Common myeloid progenitor, CD34-positive (primary cell): ENCODE results near the gene CTNNB1.

ENCODE experiments used
- CTCF ChIA-PET: fragments of 350-600 bp; sonication (Branson Sonifier 250); formaldehyde crosslinking; loops from one replicate; lab custom pipeline; 2021; ENCODE audit warnings: antibody characterized with exemption; lab: Charles Lee
- POLR2A ChIA-PET: fragments of 350-600 bp; sonication (Branson Sonifier 250); formaldehyde crosslinking; loops from one replicate; lab custom pipeline; 2021; ENCODE audit warnings: antibody characterized with exemption; lab: Charles Lee
- DNase-seq, 3 donors: peaks; one replicate each; pipeline versions ENCODE4 v3.0.0 to v3.0.0-alpha.2; 2013
- H3K27ac ChIP-seq, 2 experiments: 1 replicate in 1 of 2; 2 replicates in 1 of 2; pipeline ENCODE4 v1.7.0; 2013; ENCODE audit warnings: inconsistent platforms in 2 of 2, low read length in 2 of 2, mild to moderate bottlenecking in 2 of 2, low read depth in 1 of 2, moderate library complexity in 1 of 2; ENCODE audit not compliant: severe bottlenecking in 2 of 2, insufficient read depth in 1 of 2, poor library complexity in 1 of 2
- H3K27me3 ChIP-seq, 5 experiments: replicated peaks in 2 of 5; 1 replicate in 3 of 5; 2 replicates in 2 of 5; pipeline versions ENCODE4 v1.6.1 to v1.7.0; 2013; ENCODE audit warnings: low read length in 4 of 5, mild to moderate bottlenecking in 2 of 5, moderate library complexity in 2 of 5, inconsistent platforms in 1 of 5; ENCODE audit not compliant: insufficient read depth in 5 of 5, control insufficient read depth in 4 of 5
- H3K36me3 ChIP-seq, 4 experiments: 1 replicate in 2 of 4; 2 replicates in 2 of 4; pipeline versions ENCODE4 v1.6.1 to v1.7.0; 2013; ENCODE audit warnings: low read length in 3 of 4, control low read depth in 1 of 4, mild to moderate bottlenecking in 1 of 4; ENCODE audit not compliant: control insufficient read depth in 4 of 4, insufficient read depth in 4 of 4
- H3K4me1 ChIP-seq, 4 experiments: 1 replicate in 3 of 4; 2 replicates in 1 of 4; pipeline versions ENCODE4 v1.6.1 to v1.7.1; 2013; ENCODE audit warnings: low read length in 3 of 4, mild to moderate bottlenecking in 3 of 4, control low read depth in 1 of 4, inconsistent platforms in 1 of 4, moderate library complexity in 1 of 4; ENCODE audit not compliant: control insufficient read depth in 4 of 4, insufficient read depth in 4 of 4; ENCODE audit errors: control extremely low read depth in 1 of 4
- H3K4me3 ChIP-seq, 7 experiments: 1 replicate in 4 of 7; 2 replicates in 3 of 7; pipeline versions ENCODE4 v1.5.1 to v1.7.0; 2013; ENCODE audit warnings: mild to moderate bottlenecking in 7 of 7, low read length in 6 of 7, moderate library complexity in 6 of 7, inconsistent platforms in 2 of 7, low read depth in 2 of 7, control low read depth in 1 of 7; ENCODE audit not compliant: insufficient read depth in 4 of 7, control insufficient read depth in 1 of 7; ENCODE audit errors: extremely low read depth in 1 of 7
- H3K9me3 ChIP-seq, 5 experiments: 1 replicate in 4 of 5; 2 replicates in 1 of 5; pipeline versions ENCODE4 v1.6.1 to v1.7.1; 2013; ENCODE audit warnings: low read length in 4 of 5, mild to moderate bottlenecking in 2 of 5, inconsistent platforms in 1 of 5, low read depth in 1 of 5, moderate library complexity in 1 of 5; ENCODE audit not compliant: control insufficient read depth in 4 of 5, insufficient read depth in 2 of 5; ENCODE audit errors: control extremely low read depth in 1 of 5
- WGBS: methylation state at CpG from one replicate; pipeline ENCODE4 v1.1.5; 2013; ENCODE audit not compliant: insufficient coverage; 5-methylcytosine and 5-hydroxymethylcytosine counted together

The CTNNB1 gene

DNA sequence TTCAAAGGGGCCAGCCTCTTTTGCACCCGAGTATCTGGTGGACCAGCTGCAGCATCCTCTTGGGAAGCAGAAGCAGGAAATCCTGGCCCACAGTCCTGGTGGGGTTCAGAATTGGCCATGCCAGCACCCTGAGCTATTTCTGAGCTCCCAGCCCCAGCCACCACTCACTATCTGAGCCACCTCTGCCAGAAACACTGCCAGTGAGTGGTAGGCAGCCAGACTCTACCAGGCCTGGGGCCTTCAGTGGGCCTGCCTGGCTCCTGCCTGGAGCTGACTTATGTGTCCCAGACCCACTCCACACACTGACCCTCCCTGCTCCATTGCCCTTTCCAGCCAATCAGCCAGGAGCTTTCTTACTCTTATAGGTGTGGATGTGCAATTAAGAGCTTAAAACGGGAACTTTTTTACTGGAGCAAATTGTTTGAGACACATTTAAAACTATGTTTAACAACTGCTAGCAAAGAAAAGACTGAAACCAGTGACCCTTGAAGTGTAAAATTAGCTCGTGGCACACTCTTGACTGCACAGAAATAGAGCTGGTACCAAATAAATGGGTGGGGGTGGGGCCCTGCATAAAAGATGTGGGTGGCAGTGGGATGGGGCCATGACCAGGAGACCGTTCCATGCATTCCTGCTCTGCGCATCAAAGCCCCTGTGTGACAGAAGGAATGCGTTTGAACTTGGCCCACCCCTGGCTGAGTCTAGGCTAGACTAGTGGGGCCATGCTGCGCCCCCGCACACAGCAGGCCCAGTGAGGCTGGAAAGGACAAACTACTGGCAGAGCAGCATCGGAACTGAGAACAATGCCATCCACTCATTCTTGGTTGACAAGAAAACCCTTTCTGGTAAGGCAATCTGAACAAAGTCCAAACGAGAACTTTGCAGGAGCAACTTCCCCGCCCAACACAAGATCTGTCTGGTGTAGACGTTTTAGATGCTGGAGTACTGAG lies 48.0 kb downstream of the CTNNB1 start:
- no peaks in the 10 kb centered on the region for H3K4me1 ChIP-seq
- H3K27ac ChIP-seq: no peak overlapping the region
- H3K4me3 ChIP-seq: no peak overlapping the region
- H3K27me3 ChIP-seq: no peaks in the 10 kb centered on the region
- DNase-seq: no peak
- ChIA-PET CTCF (interaction anchor here (0.9 to 1.2 kb wide), 3 partner anchors 11 to 666 kb away, joined by 3 to 4 read pairs (median 4); no protein-coding TSS in a partner anchor), POLR2A (no interaction called here)
- H3K9me3 ChIP-seq: no peaks in the 10 kb centered on the region
- peaks cover 0 to 16% (median 8%) of the 10 kb centered on the region in 4 experiments for H3K36me3 ChIP-seq
- WGBS: 96% methylated on average over 11 of the region's 12 CpGs

DNA sequence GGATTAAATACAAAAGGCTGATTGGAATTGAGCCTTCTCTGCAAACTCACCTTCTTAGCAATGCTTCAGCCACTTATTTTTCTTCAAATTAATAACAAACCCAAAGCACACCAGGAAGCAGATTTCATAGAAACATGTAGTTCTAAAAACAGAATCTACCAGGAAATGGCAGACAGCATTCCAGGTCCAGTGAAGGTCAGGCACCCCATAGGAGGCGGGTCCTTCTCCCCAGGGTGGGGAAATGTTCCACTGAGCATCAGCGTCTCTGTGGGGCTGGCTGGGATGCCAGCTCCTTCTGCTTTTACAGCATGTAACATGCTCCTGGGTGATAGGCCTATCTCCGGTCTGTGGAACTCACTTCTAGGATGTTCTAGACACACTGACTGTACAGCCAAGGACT lies 49.2 kb downstream of the CTNNB1 start:
- Histone ChIP-seq H3K9me3 (peaks cover 0 to 4% (median 0%) of the 10 kb centered on the region in 5 experiments), H3K36me3 (peaks cover 0 to 11% (median 8%) of the 10 kb centered on the region in 4 experiments), H3K4me3 (no peak overlapping the region), H3K4me1 (no peaks in the 10 kb centered on the region), H3K27ac (no peak overlapping the region), H3K27me3 (no peaks in the 10 kb centered on the region)
- 100% methylated on average over 3 of the region's 3 CpGs for WGBS
- no peak for DNase-seq
- POLR2A ChIA-PET: no interaction called here
- CTCF ChIA-PET: no interaction called here

- H3K4me3 ChIP-seq: no peak overlapping the region
- ChIA-PET POLR2A (no interaction called here), CTCF (no interaction called here)
- H3K4me1 ChIP-seq: no peaks in the 10 kb centered on the region
- no peak overlapping the region for H3K27ac ChIP-seq
- no peaks in the 10 kb centered on the region for H3K27me3 ChIP-seq
- peaks cover 0 to 8% (median 7%) of the 10 kb centered on the region in 4 experiments for H3K36me3 ChIP-seq
- DNase-seq: no peak
- 100% methylated on average over 2 of the region's 3 CpGs for WGBS
- H3K9me3 ChIP-seq: peaks cover 0 to 6% (median 0%) of the 10 kb centered on the region in 5 experiments
Measured at GRCh38 chr3:41249318-41249717, 50.0 kb downstream of the CTNNB1 start.

GRCh38 chr3:41250825-41251224 lies 51.5 kb downstream of the CTNNB1 start:
- peaks cover 0 to 6% (median 0%) of the 10 kb centered on the region in 5 experiments for H3K9me3 ChIP-seq
- peaks cover 0 to 6% (median 0%) of the 10 kb centered on the region in 4 experiments for H3K36me3 ChIP-seq
- ChIA-PET POLR2A (no interaction called here), CTCF (no interaction called here)
- DNase-seq: no peak
- 100% methylated on average over 2 of the region's 2 CpGs for WGBS
- H3K27ac ChIP-seq: no peak overlapping the region
- no peak overlapping the region for H3K4me3 ChIP-seq
- H3K4me1 ChIP-seq: no peaks in the 10 kb centered on the region
- H3K27me3 ChIP-seq: no peaks in the 10 kb centered on the region

- DNase-seq: no peak
- POLR2A ChIA-PET: no interaction called here
- CTCF ChIA-PET: no interaction called here
Measured at GRCh38 chr3:41251593-41251992, 52.3 kb downstream of the CTNNB1 start.

DNA sequence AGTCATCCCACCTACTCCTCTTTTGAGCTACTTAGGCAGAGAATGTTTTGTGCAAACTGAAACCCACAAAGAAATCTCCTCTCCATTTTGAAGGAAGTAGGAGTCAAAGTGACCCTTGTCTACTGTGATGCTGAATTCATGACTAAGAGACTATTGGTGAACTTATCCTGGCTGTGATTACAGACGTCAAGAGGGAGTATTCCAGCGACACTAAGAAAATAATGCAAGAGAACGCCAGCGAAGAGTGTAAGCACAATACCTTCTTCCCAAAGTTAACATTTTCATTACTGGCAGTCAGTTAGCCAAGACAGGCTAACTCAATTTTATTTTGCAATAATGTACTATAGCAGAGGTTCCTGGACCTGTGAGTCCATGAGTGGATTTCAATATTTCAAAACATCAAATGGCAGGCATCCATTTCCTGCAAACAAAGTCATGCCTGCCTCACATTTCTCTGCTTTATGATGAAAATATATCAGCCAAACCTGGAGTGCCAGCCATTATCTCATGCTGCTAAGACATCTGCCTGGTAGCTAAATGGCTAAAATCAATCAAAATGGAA lies 59.0 kb downstream of the CTNNB1 start:
- Histone ChIP-seq H3K27me3 (no peaks in the 10 kb centered on the region), H3K4me1 (no peaks in the 10 kb centered on the region), H3K9me3 (peaks cover 0 to 2% (median 0%) of the 10 kb centered on the region in 5 experiments), H3K4me3 (no peak overlapping the region), H3K36me3 (no peaks in the 10 kb centered on the region), H3K27ac (no peak overlapping the region)
- no peak for DNase-seq
- ChIA-PET CTCF (no interaction called here), POLR2A (no interaction called here)
- WGBS: 98% methylated on average over 4 of the region's 4 CpGs

More at GRCh38 chr3:41251593-41251992, 52.3 kb downstream of the CTNNB1 start:
- WGBS: no CpG with 5 or more reads among the region's 1 CpG
- no peaks in the 10 kb centered on the region for H3K4me1 ChIP-seq
- no peak overlapping the region for H3K4me3 ChIP-seq
- H3K27me3 ChIP-seq: no peaks in the 10 kb centered on the region
- peaks cover 0 to 6% (median 0%) of the 10 kb centered on the region in 5 experiments for H3K9me3 ChIP-seq
- H3K36me3 ChIP-seq: no peaks in the 10 kb centered on the region
- H3K27ac ChIP-seq: no peak overlapping the region
